Mucosa of gallbladder (tissue), 1 donor: ENCODE measurements around the gene PGAP6. TPM values are rescaled to one million over a fixed set of nuclear protein-coding genes. Genes with fewer than 3 reads are reported as not detected.
"Not testable (repeated sequence)": the region's sequence is repeated elsewhere in the genome, so short reads cannot be mapped to it uniquely, and the experiment has no call there.

Experiments
- DNase-seq: peaks from one replicate; pipeline ENCODE4 v3.0.0-alpha.2; 2020; ENCODE audit warnings: low spot score
- total RNA-seq: library from RNA; stranded (reverse); gene quantifications from one replicate; pipeline ENCODE4 v1.2.1, GENCODE V29; 2021
- donor health status: DM: no; HTN: no; CAD: no.

PGAP6 gene
- total RNA-seq, 1 donor from 2014 or later = 85.7 TPM

DNA sequence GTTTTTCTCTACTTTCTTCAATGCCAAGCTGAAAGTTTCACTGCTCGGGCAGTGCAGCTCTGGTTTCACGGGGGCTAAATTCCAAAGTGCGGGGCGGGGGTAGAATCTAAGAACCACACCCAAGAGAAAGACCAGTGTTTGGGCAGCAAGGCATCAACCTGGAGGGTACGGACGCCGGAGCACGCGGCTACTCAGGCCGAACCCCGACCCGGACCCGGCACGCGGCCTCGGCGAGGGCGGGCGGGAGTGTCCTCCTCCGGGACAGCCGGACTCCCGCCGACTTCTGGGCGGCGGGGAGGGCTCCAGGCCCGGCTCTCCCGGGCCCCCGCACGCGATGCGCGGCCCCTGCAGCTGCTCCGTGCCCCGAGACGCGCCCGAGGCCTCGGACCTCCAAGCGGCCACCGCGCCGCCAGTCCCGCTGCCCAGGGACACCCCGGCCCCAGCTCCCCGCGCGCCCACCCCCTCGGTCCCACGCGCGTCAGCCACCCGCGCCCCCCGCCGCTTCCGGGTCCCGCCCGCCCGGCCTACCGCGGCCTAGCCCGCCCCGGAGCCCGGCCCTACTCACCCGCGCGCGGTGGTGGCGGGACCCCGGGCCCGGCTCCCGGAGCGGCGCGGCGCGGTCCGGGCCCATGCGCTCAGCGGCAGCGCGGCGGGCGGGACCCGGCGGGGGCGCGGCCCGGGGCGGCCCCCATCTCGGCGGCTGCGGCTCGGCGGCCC, 29.8 kb downstream of the PGAP6 start:
- no peak for DNase-seq

DNA sequence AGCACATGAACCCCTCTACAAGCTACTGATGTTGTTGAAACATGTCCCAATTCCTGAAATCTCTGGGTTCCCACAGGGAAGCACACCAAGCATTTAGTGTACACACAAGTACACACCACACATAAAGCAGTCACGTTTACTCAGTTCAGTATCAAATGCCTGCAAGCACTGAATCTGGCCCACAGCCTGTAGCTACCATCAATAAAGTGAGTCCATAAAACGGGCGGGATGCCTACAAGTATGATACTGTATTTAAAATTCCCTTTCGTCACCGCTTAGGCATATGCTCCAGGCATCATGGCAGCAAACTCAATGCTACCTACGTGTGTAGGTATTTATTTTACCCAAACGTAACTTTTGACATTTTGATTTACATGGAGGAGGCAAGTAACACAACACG, 31.6 kb downstream of the PGAP6 start:
- no peak for DNase-seq

DNA sequence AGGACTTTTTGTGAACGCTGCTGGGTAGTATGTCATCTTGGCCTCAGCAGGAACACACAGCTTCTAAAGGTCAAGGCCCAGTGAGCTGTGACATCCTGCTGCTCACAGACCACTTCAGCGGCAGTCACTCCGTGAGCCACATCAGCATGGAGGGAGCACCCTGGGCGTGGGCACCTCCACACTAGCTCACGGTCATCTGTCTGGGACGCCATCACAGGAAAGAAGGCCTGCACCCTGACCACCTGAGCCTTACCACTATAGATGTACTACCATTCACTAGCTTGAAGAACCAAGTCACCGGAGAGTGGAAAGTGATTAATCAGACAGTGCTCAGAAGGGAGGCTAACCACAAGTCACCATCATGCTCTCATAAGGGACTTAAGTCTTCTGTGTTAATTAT, 32.6 kb downstream of the PGAP6 start:
- no peak for DNase-seq

DNA sequence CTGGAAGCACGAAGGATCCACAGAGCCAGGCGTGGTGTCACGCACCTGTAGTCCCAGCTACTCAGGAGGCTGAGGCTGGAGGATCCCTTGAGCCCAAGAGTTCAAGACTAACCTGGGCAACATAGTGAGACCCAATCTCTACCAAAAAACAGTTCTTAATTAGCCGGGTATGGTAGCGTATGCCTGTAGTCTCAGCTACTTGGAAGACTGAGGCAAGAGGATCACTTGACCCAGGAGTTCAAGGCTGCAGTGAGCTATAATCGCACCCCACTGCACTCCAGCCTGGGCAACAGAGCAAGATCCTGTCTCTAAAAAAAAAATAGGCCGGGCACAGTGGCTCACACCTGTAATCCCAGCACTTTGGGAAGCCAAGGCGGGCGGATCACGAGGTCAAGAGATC, 33.3 kb downstream of the PGAP6 start:
- not testable (repeated sequence) for DNase-seq

DNA sequence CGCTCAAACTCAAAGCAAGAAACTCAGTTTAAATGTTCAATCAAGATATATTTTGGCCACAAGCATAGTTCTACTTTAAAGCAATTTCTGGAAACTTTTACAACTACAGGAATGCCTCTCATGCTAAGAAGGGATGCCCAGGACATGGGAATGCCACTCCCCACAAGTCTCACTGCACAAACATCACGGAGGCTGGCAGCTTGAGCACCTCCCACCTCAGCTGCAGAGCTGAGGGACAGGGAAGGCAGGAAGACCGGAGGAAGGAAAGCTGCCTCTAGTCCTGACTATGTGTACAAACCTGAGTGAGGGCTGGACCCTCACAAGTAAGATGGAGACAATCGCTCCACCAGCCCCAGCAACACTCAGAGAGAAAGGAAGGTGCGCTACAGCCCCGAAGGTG, 34.6 kb downstream of the PGAP6 start:
- no peak for DNase-seq

DNA sequence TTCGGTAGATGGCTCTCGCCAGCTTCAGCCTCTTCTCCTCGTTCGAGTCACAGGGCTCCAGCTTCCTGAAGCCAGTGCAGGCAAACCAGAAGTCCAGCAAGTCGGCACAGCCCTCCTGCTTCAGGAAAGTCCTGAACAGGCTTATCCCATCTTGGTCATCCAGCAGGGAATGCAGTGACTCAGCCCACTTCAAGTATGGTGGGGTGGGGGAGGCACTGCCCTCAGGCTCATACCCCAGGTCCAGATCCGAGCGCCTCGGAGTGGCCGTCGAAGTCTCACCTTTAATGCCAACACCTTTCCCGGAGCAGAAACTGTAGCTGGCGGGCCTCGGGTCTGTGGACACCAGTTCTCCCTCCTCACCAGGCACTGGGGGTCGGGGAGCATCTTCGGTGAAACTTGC, 35.2 kb downstream of the PGAP6 start:
- DNase-seq = no peak

DNA sequence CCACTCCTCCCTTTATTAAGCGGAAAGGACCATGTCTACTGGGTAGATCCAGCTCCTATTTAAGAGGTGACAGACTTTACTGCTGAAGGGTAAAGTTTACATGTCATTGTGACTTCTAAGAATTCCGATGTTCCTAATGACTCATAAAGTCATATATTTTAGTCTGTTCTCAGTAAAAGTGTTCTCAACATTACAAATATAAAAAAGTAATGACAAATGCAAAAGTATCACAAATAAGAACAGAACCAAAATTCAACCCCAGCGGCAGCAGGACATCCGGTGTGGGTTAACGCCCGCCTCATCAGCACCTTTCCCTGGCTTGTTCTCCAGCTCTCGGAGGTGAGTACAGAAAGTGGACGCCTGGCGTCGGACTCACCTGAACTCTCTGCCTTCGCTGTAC, 36.0 kb downstream of the PGAP6 start:
- DNase-seq = no peak

DNA sequence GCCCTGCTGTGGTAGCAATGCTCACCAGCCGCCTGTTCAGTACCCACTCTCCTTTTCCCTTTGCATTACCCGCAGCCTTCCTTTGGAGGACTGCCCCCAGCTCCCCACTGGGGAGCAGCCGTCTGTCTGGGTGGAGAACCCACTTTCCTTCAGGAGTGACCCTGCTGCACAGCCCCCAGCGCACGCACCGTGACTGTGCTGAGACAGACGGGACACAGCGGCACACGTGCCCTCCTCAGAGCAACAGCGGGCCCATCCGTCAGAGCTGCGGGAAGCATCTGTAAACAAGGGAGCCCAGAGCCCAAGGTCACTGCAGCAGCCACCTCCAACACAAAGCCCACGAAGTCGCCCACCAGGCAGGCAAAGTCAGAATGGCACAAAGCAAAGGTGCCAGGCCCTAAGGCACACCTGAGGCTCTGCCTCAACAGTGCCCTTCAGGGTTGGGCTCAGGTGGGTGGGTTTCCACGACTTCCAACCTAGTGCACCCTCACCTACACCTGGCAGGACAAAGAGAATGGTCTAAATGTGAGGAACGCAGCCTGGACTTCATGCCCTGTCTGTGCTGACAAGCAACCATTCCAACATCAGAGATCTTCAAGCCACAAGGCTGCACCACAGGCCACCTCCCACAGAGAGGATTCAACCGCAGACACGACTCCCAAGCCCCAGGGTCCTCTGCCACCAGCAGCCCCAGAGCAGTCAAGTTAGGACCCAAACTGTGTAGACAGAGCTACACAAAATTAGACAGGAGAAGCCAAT, 39.1 kb downstream of the PGAP6 start:
- DNase-seq = no peak

DNA sequence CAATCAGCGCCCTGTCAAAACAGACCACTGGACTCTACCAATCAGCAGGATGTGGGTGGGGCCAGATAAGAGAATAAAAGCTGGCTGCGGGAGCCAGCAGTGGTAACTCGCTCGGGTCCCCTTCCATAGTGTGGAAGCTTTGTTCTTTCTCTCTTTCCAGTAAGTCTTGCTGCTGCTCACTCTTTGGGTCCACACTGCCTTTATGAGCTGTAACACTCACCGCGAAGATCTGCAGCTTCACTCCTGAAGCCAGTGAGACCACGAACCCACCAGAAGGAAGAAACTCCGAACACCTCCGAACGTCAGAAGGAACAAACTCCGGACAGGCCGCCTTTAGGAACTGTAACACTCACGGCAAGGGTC, 39.8 kb downstream of the PGAP6 start:
- not testable (repeated sequence) for DNase-seq

DNA sequence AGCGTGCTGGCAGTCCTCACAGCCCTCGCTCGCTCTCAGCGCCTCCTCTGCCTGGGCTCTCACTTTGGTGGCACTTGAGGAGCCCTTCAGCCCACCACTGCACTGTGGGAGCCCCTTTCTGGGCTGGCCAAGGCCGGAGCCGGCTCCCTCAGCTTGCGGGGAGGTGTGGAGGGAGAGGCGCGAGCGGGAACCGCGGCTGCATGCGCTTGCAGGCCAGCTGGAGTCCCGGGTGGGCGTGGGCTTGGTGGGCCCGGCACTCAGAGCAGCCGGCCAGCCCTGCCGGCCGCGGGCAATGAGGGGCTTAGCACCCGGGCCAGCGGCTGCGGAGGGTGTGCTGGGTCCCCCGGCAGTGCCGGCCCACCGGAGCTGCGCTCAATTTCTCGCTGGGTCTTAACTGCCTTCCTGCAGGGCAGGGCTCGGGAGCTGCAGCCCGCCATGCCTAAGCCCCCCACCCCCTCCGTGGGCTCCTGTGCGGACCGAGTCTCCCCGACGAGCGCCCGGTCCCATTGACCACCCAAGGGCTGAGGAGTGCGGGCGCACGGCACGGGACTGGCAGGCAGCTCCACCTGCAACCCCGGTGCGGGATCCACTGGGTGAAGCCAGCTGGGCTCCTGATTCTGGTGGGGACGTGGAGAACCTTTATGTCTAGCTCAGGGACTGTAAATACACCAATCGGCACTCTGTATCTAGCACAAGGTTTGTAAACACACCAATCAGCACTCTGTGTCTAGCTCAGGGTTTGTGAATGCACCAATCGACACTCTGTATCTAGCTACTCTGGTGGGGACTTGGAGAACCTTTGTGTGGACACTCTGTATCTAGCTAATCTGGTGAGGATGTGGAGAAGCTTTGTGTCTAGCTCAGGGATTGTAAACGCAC, 40.4 kb downstream of the PGAP6 start:
- DNase-seq = not testable (repeated sequence)

DNA sequence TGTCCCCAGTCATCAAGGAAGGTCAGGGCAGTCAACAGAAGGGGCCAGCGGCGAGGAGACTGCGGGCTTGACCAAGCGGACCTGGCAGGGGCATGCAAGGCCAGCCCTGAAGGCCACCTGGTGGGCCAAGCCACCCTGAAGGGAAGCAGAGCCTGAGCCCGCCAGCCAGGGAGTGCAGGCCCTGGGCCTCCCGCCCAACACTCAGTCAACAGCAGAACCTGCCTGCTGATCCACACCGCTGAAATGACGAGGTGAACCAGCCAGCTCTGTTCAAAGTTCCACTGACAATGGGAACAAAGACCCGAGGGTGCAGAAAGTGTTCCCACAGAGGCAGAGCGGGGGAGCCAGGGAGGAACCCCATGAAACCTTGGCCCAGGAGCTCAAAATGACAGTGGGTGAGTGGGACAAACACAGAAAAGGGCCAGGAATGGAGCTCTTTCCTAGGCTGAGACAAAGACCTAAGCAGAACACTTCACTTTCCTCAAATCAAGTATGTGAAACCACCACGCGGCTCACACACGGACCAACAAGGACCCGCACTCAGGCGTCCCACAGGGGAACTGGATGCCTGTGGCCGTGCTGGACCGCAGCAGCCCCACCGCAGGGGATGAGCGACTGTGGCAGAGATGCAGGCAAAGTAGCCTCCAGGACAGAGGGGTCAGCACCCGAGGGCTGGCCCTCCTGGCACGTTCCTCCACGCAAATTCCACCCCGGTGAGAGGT, 41.2 kb downstream of the PGAP6 start:
- no peak for DNase-seq

DNA sequence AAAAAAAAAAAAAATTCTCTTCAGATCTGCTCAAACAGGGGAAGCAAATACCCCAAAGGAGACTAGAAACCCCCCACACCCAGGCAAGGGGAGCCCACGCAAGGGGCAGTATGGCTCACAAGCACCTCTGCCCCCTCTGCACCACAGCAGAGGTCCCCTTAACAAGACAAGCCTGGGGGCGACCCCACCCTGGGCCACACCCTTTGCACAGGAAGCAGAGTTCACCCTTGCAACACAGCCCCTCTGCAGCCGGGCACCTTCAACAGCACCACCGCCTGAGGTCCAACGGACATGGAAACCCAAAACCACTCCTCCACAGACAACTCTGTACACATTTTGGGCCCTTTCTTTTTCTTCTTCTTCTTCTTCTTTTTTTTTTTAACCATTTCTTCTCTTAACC, 42.1 kb downstream of the PGAP6 start:
- no peak for DNase-seq

DNA sequence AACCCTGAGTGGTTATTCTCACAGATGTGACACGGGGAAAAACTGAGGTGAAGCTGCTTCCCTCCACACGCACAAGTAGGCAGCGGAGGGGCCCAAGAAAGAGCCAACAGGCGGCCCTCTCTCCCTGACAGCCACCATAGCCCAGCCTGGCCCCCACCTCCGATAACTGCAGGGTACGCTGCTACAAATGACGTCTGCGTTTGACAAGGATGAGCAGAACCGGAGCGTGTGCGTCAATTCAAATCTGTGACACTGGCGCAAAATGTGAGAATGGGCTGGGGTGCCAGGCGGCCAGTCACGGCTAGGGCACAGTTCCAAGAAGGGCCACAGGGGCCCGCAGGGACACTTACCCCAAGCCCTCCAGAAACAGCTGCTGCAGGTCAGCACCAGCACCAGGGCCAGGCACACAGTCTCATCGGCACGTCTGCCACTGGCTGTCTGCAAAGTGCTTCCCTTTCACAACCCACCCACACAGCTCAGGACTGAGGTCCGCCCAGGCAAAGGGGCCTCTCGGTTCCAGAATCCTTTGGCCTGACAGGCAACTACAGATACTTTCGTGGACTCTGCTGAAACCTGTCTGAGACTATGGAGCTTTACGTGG, 43.7 kb downstream of the PGAP6 start:
- DNase-seq = no peak

DNA sequence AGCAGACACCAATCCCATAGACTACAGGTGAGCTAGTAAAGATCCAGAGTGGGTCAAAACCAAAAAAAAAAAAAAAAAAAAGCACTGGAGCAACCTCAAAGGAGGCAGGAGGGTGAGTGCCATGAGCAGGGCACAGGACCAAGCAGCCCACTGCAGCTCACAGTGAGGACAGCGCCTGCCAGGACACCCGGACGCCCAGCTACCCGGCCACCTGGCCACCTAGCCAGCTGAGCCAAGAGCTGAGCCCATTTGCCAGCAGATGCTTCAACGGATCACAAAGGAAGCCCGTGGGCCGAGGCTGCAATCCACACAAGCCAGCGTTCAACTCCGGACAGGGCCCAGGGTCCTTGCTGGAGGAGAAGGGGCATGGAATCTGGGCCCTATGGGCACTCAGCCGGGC, 44.3 kb downstream of the PGAP6 start:
- DNase-seq = no peak

DNA sequence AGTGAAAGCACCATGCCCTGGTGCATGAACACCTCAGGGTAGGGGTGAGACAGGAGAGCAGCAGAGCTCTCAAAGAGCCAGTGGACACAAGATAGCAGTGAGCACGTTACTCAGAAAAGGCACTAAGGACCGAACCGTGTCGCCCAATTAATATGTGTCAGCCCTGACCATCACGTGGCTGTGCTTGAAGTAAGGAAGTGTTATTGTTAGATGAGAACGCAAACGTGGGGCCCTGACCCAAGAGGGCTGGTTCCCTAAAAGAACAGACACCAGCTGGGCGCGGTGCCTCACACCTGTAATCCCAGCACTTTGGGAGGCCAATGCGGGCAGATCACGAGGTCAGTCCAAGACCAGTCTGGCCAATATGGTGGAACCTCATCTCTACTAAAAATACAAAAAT, 45.5 kb downstream of the PGAP6 start:
- no peak for DNase-seq

DNA sequence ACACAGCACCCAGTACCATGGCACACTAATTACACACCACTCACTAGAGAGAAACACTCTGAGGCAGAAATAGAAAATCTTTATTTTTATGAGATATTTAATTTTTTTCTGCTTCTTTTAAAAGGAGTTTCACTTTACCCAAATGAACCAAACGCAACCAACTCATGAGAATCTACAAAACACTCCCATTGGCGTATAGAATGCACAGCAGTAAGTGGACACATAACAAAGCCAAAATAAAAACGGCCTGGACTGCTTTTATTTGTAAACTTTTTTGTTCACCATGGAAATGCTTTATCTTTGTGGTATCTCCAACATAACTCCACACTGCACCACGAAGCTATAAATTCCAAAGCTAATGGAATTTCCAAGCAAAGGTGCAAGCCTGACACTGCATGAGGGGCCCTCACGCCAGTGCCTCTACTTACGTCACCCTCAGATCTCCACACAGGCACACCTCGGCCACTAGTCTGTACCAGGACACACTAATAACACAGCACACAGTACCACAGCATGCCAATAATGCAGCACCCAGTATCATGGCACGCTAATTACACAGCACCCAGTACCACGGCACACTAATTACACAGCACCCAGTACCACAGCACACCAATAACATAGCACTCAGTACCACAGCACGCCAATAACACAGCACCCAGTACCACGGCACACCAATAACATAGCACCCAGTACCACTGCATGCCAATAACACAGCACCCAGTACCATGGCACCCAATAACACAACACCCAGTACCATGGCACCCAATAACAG, 46.7 kb downstream of the PGAP6 start:
- not testable (repeated sequence) for DNase-seq

DNA sequence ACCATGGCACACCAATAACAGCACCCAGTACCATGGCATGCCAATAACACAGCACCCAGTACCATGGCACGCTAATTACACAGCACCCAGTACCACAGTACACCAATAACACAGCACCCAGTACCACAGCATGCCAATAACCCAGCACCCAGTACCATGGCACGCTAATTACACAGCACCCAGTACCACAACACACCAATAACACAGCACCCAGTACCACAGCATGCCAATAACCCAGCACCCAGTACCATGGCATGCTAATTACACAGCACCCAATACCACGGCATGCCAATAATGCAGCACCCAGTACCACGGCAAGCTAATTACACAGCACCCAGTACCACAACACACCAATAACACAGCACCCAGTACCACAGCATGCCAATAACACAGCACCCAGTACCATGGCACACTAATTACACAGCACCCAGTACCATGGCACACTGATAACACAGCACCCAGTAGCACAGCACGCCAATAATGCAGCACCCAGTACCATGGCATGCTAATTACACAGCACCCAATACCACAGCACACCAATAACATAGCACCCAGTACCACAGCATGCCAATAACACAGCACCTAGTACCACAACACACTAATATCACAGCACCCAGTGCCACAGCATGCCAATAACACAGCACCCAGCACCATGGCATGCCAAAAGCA, 47.5 kb downstream of the PGAP6 start:
- not testable (repeated sequence) for DNase-seq

DNA sequence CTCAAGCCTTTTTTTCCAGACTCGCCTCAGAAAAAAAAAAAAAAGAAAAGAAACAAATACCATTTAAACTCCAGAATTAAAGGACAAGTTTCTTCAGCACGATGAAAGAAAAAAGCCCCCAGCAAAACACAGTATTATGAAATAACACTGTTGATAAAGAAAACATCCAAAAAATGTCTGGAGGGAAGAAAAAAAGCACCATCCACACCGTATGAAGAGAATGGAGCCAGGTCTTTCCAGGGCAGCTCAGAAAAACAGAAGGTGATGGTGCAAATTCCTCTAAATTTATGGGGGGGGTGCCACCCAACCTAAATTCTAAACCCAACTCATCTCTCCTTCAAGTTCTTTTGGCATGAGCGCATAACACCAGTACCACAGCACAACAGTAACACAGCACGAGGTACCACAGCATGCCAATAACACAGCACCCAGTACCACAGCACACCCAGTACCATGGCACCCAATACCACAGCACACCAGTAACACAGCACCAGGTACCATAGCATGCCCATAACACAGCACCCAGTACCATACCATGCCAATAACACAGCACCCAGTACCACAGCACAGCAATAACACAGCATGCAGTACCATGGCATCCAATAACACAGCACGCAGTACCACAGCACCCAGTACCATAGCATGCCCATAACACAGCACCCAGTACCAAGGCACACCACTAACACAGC, 48.2 kb downstream of the PGAP6 start:
- no peak for DNase-seq

DNA sequence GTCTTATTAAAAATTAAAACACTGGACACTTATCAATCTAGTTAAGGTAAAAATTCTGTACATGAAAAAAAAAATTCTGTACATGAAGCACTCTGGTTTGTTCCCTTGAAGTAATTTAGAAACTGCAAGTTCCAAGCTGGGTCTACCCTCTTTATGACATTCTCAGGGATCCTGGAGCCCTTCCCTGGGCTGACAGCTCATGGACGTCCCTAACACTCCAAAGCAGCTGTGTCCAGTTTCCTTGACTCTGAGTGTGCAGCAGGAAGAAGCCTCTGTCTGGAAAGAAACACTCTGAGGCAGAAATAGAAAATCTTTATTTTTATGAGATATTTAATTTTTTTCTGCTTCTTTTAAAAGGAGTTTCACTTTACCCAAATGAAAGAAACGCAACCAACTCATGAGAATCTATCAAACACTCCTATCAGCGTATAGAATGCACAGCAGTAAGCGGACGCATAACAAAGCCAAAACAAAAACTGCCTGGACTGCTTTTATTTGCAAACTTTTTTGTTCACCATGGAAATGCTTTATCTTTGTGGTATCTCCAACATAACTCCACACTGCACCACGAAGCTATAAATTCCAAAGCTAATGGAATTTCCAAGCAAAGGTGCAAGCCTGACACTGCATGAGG, 50.5 kb downstream of the PGAP6 start:
- DNase-seq = not testable (repeated sequence)
